Measurements from ENCODE around the gene DIPK1A.

DIPK1A gene

DNA sequence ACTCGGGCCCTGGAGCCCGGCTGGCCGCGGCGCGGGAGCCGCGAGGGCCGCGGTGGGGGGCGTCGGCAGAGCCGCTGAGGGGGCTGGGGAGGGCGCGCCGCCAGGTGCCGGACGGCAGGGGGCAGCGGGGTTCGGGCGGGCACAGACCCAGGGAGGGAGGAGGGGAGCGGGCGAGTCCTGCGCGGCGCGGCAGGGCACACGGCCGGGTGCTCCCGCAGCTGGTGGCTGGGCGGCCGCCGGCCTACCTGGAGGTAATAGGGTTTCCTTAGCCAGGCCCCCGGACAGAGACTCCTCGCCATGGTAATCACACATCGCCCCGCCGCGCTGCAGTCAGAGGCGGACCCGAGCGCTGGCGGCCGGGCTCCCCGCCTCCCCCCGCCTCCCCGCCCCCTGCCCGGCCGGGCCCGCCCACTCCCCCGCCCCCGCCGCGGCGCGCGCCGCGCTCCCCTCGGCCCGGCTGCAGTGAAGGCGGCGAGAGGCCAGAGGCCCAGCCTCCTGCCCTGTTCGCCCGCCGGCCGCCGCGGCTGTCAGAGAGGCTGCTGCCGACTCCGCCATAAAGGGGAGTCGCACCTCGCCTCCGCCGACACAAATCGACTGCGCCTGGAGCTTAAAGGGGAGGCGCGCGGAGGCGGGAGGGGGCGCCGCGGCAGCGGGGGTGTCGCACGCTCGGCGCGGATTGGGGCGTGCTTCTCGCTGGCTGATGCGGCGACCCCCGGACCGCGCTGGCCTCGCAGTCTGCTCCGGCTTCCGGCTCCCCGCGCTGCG is at the start of gene DIPK1A:
TSS of gene DIPK1A (minus strand) at position 332 of the 765 bp plus-strand sequence. CDS start at position 299, 33 bp downstream.
- peak; percentile 76 for DNase-seq (ENCODE audit: low spot score)

DNA sequence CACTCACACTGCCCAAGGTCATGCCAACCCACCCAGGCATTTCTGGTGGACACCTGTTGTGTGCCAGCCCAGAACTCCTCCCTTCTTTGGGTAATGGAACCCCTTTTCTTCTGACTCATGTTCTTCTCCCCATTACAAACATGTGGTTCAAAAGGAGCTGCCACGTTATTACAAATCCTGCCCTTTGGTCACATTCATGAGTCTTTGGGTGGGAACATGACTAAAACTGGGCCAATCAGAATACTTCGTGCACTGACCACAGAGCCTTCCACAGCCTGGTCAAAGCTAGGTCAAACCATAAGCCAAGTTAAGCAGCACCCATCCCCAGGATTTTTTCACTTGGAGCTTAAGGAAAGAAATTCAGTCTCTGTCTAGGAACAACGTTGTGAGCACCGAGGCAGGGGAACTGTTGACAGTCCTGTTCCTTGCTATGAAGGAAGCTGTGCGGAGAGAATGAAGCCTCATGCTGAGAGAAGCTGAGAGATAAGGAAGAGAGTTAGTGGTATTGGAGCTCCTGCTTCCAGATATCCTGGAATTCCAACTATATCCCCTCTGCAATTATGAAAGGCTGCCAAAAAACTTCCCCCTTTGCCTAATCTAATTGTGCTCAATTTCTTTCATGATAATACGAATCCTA is 46.8 kb upstream of the DIPK1A start:
- DNase-seq (ENCODE audit: low spot score), result no peak

- DNase-seq (ENCODE audit: low spot score), result no peak
Measured at GRCh38 chr1:93005252-93005598, 44.0 kb upstream of the DIPK1A start.

DNA sequence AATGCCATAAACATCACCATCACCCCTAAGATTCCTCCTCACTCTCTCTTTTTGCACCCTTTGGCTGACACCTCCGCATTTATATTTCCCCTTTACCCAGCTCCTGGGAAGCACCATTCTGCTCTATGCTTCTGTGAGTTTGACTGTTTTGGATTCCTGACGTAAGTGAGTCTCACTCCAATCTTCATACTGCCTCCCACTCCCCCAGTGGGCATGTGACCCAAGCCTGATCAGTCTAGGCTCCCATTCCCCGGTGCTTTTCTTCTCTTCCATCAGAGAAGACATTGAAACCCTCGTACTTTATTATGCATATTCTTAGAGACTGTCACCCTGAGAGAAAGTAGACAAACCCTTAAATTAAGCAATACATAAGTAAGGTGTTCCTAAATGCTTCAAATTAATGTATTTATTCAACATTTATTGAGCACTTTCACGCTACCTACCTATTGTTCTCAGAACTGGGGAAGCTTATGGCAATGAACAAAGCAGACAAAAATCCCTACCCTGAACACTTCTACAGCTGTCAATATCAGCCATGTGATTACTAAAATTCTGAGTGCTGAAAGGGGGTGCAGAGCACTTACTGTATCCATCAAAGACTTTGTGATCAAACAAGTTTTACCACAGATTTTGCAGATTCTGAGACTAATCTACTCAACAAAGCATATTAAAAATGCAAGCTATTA is 43.4 kb upstream of the DIPK1A start:
- DNase-seq (ENCODE audit: low spot score), result no peak

DNA sequence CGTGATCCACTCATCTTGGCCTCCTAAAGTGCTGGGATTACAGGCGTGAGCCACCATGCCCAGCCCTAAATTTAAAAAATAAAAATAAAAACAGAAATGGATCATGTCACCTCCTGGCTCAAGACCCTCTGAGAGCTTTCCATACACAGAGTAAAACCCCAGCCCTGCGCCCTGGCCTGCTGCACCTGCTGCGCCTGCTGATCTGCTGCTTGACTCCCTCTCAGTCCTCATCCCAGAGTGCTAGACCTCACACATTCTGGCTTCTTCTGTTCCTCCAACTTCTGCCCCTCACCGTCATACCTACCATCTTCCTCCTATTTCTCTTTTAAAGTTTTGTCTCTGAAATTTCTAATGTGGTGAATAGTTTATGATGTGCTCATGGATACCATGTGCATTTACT is 42.7 kb upstream of the DIPK1A start:
- DNase-seq (ENCODE audit: low spot score), result no peak

DNA sequence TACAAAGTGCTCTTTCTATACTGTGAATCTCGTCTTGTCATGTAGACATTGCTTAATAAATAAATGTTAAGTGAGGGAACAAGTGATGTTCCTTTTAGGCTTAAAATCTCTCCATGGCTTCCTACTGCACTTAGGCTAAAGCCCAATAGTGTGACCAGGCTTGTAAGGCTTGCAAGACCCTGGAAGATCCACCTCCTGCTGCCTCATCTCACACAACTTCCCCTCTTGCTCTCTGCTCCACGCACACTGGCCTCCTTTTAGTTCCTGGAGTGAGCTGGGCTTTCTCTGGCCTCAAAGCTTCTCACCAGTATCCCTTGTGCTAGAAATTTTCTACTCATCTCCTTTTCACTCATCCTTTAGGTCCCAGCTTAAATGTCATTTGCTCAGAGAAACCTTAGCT is 41.5 kb upstream of the DIPK1A start:
- no peak for DNase-seq (ENCODE audit: low spot score)

DNA sequence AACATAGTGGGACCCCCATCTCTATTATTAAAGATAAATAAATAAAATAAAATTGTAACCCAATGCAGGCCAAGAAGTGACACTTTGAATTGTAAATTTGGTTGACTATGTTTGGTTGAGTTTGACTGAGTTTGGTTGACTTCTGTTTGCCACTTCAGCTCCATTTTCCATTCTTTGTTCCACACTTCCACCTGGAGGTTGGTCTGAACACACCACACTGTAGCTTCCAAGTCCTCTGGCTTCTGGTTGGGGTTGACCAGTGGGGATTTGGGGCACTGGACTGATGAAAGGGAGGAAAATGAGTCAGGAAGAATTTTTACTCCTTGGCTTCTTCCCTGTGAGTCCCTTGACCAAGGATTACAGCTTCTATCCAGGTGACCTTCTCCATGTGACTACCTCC is 40.6 kb upstream of the DIPK1A start:
- no peak for DNase-seq (ENCODE audit: low spot score)

GRCh38 chr1:93000751-93001175 is 39.5 kb upstream of the DIPK1A start:
- peak; percentile 10 for DNase-seq (ENCODE audit: low spot score)

DNA sequence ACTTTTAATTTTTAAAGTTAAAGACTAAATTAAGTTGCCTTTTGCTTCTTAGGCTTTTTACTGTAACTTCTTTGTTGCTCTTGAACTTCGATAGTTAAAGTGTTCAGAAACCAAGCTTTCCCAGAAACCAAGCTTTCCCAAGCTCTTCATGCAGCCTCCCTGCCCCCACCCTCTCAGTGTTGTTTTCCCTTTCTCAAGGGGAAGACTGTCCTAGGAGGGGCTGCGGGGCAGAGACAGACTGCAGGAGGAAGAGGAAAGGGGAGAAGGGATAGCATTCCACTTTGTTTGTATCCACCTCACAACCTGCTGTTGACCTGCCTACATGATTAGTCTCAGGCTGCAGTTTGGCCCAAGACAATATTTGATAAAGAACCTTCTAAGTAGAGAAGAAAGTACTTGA is 39.0 kb upstream of the DIPK1A start:
- no peak for DNase-seq (ENCODE audit: low spot score)

GRCh38 chr1:92998821-92999220 is 37.6 kb upstream of the DIPK1A start:
- DNase-seq (ENCODE audit: low spot score), result no peak

- DNase-seq (ENCODE audit: low spot score), result no peak
Measured at GRCh38 chr1:92995441-92996430, 34.5 kb upstream of the DIPK1A start.

DNA sequence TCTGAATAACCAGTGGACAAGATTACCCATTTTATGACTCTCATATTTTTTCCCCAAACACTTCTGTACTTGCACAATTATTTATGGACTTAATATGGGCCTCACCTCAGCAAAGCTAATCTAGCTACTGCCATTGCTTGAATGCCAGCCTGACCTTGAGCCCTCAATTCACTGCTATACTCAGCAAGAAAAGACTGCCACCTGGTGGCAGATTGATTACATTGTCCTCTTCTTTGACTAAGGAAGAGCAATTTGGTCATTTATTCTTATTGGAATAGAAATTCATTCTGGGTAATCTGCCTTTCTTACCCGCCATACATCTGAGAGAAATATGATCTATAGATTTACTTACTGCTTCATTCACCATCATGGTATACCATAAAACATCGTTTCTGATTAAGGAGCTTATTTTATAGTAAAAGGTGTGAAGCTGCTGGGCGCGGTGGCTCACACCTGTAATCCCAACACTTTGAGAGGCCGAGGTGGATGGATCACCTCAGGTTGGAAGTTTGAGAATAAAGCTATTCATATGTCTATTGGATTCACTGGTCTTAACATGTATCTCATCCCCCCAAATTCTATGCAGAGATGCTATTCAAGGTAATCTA is 32.9 kb upstream of the DIPK1A start:
- peak; percentile 94 for DNase-seq (ENCODE audit: low spot score)

GRCh38 chr1:92993581-92993980 is 32.3 kb upstream of the DIPK1A start:
- no peak for DNase-seq (ENCODE audit: low spot score)

DNA sequence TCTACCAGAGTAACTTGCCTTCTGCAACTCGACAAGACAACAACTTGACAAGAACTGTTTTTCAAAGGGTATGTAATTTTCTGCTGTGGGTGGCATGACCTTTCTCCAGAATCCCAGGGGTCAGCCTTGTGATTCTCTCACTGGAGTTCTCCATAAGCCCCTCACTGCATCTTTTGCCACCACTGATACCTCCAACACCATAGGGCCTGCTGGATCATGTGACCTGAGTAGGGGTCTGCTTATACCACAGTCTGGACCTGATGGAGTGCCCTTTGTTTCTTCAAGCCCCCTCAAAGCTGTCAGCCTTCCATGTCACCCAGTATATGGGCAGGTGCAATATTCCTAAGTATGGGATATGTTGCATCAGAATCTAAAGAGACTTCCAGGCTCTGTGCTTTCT is 31.6 kb upstream of the DIPK1A start:
- DNase-seq (ENCODE audit: low spot score), result no peak

DNA sequence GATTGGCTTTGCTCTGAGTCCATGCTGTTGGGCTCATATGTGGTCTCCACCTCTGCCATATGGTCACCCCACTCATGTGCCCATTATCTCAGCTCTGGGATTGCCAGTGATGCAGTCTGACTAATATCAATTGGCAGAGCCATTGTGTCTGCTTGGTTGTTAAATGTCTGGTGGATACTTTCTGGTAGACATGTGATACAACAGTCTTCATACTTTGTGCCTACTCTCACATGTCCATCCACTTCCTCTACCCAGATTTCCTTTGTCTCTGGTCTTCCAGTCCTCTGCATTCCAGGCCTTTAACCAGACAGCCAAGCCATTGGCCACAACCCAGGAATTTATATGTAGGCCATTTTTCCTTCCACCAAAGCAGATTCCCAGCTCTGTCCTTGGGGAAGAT is 30.8 kb upstream of the DIPK1A start:
- no peak for DNase-seq (ENCODE audit: low spot score)

DNA sequence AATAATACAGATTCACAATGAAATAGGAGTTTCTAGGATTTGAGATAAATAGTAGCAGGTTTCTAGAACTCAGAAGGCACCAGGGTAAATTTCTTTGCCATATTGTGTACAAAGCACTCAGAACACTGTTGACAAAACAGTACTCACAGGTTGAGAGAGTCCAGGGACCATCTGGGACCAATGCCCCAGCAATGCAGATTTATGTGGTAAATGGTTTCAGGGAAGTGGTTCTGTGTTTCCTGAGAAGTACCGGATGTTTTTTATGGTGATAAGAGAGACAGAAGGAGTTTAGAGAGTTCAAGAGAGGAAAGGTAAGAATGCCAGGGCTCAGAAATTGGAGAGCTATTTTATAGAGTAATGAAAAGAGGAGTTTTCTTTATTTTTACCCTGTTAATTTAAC is 29.6 kb upstream of the DIPK1A start:
- DNase-seq (ENCODE audit: low spot score), result no peak

GRCh38 chr1:92989936-92990583 is 28.8 kb upstream of the DIPK1A start:
- DNase-seq (ENCODE audit: low spot score), result no peak

GRCh38 chr1:92989253-92989652 is 28.0 kb upstream of the DIPK1A start:
- DNase-seq (ENCODE audit: low spot score), result no peak

DNA sequence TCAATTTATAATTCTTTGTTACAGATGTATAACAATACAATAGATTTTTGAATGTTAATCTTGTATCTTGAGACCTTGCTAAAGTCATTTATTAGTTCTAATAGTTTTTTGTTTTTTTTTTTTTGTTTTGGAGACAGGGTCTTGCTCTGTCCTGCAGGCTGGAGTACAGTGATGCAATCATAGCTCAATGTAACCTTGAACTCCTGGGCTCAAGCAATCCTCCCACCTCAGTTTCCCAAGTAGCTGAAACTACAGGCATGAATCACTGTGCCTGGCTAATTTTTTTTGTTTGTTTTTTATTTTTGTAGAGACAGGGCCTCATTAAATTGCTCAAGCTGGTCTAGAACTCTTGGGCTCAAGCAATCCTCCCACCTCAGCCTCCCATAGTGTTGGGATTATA is 26.2 kb upstream of the DIPK1A start:
- no peak for DNase-seq (ENCODE audit: low spot score)

- DNase-seq (ENCODE audit: low spot score), result no peak
Measured at GRCh38 chr1:92985101-92985500, 23.8 kb upstream of the DIPK1A start.

Data from cerebellar cortex (tissue), 1 donor.